Frontal cortex (tissue), 4 donors: Measurements from ENCODE around the gene RPUSD2. TPM values are rescaled to one million over a fixed set of nuclear protein-coding genes. Genes with fewer than 3 reads are reported as not detected.
"Not testable (repeated sequence)": the region's sequence is repeated elsewhere in the genome, so short reads cannot be mapped to it uniquely, and the experiment has no call there.

Source experiments
- DNase-seq, 2 donors: peaks; one replicate each; pipeline ENCODE4 v3.0.0; 2012; ENCODE audit warnings: low spot score in 2 of 2
- FAIRE-seq: peaks from 2 replicates; lab custom pipeline; 2012; peaks lifted over from hg19 to GRCh38; lab: Jason Lieb, UNC
- total RNA-seq: library from RNA; depleted of rRNA; stranded (reverse); fragments of >200 nt; gene quantifications from one replicate; pipeline ENCODE4 v1.2.3, GENCODE V29; 2014
- donor health status: control.
- donor health status: control.
- donor health status: control.

Gene RPUSD2
- total RNA-seq, 1 donor from 2014 or later, result 15.9 TPM

DNA sequence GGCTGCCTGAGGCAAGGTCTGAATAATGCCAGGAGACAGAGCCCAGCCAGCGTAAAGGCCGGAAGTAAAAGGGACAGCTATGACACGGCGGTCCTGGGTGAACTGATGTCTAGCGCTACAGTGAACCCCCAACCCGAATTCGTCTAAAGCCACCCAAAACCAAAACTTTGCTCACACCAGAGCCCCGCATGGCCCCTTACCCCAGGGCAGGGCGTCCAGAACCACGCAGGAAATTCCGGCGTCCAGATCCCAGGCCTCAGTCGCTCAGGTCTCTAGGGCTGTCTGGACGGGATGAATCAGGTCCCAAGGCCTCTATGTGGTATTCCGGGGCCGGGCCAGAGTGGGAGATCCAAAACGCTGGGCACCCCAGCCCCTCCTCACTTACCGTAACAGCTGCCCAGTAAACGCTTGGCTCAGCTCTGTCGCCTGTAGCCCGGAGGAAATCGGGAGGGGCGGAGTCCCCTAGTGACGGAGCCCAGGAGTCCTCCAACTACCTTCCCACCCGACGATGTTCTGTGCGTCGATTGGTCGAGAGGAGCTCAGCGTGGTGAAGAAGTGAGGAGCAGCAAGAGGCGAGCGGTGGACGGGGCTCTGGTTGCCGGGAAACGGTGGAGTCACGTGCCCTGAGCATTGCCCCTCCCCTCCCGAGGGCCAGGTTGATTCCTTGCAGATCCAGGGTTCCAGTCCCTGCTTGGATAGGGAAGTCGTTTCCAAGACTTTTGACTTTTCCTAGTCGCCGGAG lies 4.3 kb upstream of the RPUSD2 start, which contains the start of gene CCDC32:
Gene CCDC32 (minus strand): TSS at position 452 of the 742 bp plus-strand sequence. CDS start 2,027 bp downstream, outside the sequence.
- FAIRE-seq (peak; percentile 65), DNase-seq (peak; percentile 93 to 98)

DNA sequence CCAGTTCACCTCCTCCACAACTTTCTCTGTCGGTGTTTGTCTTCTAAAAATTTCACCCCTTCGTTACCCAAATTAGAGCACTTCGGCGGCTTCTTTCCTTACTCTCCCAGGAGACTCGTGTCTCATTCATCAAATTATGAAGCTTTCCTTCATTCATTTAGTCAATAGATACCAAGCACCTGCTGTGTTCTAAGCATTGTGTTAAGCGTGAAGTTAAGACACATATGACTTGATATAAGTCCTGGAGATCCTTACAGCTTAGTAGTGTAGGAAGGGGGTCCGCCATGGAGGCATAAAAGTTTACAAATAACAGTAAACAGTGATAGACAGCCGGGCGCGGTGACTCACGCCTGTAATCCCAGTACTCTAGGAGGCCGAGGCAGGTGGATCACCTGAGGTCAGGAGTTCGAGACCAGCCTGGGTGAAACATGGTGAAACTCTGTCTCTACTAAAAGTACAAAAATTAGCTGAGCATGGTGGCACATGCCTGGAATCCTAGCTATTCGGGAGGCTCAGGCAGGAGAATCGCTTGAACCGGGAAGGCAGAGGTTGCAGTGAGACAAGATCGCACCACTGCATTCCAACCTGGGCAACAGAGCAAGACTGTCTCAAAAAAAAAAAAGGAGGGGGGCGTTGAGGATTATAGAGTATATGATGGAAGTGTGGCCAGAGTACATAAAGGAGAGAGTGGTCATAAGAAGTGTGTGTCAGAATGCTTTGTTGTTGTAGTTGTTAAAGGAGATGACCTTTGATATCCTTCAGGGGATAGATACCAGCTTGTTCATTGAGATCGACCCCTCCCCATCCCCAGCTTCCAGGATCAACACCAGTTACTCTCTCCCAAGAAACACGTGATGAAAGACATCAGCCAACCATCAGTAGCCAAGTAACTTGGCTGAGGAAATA lies 3.5 kb upstream of the RPUSD2 start:
- FAIRE-seq (no peak), DNase-seq (no peak)

DNA sequence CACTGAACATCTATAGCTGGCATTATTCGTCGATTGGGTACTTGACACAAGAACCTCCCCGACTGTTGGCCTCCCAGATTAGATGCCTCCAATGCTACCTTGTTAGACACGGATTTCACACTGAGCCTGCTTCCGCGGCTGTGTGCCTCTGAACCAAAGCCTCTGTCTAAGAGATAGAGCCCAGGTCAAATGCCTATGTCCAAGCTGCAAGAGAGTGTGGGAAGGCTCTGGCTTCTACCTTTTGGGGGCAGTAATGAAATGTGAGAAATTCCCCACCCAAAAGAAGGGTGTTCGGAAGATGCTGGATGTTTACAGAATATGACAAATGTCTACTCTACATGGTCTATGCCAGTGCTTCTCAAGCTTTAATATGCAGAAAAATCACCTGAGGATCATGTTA lies 2.0 kb upstream of the RPUSD2 start:
- DNase-seq, result no peak
- no peak for FAIRE-seq

DNA sequence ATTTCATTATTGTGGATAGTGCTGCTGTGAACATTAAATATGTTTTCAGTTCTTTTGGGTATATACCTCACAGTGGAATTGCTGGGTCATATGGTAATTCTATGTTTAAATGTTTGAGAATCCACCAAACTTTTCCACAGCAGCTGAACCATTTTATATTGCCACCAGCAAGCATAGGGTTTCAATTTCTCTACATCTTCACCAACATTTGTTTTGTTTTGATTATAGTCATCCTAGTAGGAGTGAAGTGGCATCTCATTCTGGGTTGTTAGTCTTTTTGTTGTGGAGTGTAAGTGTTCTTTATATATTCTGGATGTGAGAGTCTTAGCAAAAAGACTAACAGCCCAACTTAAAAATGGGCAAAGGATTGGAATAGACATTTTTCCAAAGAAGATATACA lies 6.0 kb downstream of the RPUSD2 start:
- DNase-seq (no peak), FAIRE-seq (no peak)

DNA sequence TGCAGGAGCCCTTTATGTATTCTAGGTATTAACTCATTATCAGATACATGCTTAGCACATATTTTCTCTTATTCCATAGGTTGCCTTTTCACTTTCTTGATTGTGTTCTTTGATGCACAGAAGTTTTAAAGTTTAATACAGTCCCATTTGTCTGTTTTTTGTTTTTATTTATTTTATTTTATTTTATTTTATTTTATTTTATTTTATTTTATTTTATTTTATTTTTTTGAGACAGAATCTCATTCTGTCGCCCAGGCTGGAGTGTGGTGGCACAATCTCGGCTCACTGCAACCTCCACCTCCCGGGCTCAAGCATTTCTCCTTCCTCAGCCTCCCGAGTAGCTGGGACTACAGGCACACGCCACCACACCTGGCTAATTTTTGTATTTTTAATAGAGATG lies 7.8 kb downstream of the RPUSD2 start:
- not testable (repeated sequence) for DNase-seq, FAIRE-seq

DNA sequence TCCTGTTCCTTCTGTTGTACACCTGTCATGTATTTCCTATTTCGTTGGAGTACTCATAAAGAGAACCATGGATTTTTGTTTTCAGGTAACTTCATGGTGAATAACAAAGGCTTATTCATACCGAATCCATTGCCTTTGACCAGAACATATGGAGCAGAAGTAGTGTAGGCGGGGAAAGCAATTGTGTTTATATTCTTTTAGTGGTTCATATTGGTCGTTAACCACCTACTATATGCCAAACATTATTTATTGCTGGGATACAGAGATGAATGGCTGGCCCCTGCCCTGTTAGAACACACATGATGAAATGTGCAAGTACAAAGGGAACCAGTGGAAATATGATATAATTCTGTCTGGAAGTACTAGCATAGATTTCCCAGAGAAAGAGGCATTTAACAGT lies 9.8 kb downstream of the RPUSD2 start:
- FAIRE-seq (no peak), DNase-seq (no peak)

DNA sequence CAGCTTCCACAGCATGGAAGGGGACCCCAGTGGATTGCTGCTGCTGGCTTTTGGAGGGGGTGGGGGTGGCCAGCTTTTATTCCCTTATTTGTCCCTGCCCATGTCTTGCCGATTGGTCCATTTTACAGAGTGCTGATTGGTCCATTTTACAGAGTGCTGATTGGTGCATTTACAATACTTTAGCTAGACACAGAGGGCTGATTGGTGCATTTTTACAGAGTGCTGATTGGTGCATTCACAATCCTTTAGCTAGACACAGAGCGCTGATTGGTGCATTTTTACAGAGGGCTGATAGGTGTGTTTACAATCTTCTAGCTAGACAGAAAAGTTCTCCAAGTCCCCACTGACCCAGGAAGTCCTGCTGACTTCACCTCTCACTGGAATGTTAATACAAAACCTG lies 12.7 kb downstream of the RPUSD2 start:
- DNase-seq, FAIRE-seq: not testable (repeated sequence)

DNA sequence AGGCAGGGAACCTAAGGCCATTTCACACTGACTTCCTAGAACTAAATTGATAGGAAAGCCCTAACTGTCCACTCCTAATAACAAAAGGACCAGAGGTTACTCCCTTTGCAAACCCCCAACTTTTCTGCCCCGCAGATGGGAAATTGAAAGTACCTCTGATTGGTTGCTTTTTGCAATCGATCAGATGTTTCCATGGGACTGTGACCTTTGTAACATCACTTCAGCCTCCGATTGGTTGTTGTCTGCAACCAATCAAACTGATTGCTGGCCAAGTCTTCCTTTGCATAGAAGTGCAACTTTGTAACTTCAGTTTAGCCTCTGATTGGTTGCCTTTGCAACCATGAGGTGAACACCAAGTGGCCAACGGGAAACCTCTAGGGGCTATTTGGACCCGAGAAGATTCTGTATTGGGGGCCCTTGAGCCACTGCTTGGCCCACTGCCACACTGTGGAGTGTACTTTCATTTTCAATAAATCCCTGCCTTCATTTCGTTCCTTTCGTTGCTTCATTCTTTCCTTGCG lies 13.7 kb downstream of the RPUSD2 start:
- FAIRE-seq (no peak), DNase-seq (no peak)

DNA sequence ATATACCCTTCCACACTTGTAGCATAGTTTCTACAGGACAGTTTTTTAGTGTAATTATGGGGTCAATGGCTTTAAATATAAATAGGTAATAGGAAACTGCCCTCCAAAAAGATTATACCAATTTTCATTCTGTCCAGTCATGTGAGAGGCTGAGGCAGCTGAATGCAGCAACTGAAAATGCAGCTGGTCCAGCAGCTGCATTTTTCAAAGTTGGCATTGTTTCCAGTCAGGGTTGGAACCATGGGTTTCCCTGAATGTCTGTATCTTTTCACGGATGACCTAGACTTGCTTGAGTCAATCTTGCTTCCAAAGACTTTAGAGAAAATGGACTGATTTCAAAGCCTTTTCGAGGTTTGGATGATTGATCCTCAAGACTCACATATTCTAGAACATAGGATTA lies 15.1 kb downstream of the RPUSD2 start:
- DNase-seq (peak in 1 of 2 donors; percentile 27), FAIRE-seq (no peak)

DNA sequence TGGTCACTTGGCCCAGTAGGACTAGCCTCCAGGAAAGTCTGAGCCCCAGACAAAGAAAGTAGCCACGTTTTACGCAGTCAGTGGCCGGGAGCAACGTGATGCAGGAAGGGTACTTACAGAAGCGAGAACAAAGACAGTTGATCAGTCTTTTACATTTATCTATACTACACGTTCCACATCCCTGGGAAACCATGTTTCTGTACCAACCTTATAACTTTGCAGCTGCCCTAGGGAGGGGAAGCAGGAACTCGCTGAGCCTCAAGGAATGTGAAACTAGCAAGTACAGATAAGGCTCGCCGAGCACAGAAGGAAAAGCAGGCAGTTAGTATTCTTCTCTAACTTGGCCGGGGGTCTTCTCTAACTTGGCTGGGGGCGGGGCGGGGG lies 21.6 kb downstream of the RPUSD2 start:
- FAIRE-seq, result no peak
- DNase-seq, result no peak

DNA sequence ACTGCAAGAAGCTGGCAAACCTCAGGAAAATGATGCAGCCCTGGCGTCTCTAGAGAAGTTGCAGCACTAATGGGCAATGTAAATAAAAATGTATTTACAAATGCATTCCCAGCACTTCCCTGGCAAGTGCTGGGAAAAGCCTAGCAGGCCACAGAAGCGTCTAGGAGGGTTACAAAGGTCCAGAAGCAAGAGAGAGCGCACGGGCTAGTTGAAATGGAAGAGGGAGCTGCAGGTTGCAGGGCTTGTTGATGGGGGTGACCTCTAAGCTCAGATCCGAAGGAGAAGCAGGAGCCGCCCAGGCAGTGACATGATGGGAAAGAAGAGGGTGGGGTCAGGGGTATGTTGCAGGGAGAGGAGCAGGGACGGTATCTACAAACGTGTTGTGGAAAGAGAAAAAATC lies 22.3 kb downstream of the RPUSD2 start:
- FAIRE-seq (no peak), DNase-seq (no peak)

DNA sequence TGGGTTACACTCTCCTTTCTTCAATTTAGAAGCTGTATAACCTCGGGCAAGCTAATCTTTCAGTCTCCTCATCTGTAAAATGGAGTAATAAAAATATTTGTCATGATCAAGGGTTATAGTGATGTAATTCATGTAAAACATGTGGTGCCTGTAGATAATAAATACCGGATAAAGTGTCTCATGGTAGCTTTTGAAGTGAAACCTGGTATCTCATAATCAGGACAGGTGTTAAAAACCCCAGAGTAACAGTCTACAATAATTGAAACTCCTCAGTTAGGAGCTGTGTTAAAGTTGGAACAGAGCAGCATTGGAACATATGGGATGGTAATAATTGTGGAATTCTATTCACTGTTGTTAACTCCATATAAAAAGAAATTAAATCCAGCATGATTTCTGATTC lies 24.1 kb downstream of the RPUSD2 start:
- no peak for DNase-seq

DNA sequence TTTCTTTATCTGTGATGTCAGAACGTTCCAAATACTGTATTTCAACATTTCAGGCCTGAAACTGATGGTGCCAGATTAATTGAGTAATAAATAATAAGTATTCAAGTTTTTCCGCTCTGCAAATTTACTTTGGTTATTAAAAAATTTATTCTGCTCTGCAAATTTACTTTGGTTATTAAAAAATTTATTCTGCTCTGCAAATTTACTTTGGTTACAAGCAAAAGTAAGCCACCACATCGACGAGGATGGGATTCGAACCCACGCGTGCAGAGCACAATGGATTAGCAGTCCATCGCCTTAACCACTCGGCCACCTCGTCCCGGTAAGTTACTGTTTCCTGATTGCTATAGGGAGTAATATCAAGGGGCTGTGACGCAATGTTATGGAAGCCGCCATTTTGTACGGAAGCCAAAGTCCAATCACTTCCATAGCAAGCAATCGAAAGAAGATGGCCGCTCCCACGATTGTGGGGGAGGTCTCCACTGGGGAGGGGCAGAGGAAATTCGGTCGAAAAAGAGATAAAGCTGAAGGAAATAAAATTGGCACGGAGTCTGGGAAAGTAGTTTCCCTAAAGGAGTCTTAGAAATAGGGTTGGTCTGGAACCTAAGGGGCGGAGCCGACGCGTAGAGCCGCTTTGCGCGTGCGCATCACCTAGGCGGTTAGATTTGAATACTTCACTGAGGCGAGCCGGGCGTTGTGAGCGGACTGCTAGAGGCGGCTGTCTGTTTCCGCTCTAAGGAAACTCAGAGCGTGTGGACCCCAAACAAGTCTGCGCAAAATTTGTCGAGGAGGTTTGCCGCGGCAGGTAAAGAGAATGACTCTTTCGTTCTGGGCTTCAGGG lies 24.7 kb downstream of the RPUSD2 start, which contains the start of gene KNL1:
Gene KNL1 (plus strand): TSS at position 662 of the 841 bp plus-strand sequence. CDS start 8,683 bp downstream, outside the sequence.
- no peak for FAIRE-seq
- peak; percentile 79 to 87 for DNase-seq

More for the DNA sequence above, 24.1 kb downstream of the RPUSD2 start:
- FAIRE-seq, result no peak

DNA sequence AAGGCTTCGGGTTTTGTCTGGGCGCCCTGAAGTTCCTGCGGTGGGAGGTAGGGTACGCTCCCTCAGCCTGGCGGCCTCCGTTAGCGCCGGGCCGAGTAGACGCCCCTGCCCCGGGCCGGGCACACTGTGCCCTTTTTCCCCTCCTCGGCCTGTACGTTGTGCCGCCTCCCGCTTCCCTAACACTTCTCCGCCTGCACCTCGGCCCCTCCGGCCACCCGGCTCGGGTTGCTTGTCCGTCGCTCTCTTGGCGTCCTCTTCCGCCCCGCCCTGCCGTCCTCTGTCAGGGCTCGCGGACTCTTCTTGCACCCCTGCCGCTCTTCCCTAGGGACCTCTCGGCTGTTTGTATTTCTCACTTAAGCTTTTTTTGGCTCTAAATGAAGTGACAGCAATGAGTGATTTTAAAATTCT lies 25.3 kb downstream of the RPUSD2 start:
- DNase-seq (peak in 1 of 2 donors; percentile 22), FAIRE-seq (no peak)

DNA sequence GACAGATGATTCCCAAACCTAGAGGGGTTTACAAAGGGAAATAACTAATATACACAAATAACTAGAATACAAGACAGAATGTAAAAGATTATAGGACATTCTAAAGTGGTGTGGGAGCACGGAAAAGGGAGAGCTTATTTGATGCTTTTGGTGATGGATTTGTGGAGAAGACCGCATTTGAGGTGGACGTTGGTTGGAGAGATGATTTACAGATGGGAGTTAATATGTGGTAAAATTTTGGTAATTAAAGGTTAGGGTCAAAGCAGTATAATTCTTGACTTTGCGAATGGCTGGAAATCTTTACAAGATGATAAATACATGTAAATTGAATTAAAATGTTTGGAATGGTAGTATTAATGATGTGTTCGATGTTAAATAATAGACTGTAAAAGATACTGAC lies 26.1 kb downstream of the RPUSD2 start:
- no peak for FAIRE-seq

DNA sequence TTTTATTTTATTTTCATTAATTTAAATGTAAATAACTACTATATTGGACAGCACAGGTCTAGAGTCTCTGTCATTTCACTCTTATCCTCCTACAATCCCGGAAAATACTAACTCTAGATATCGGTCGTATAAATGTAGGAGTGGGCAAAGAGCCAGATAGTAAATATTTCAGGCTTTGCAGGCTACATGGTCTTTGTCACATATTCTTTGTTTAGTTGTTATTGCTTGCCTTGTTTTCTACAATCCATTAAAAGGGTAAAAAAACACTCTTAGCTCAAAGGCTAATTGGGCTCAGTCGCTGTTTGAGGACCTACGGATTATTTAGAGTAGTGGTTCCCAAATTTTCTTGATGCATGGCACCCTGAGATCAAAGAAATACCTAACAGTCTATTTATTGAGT lies 26.7 kb downstream of the RPUSD2 start:
- no peak for FAIRE-seq

More for the DNA sequence above, 26.1 kb downstream of the RPUSD2 start:
- no peak for DNase-seq

DNA sequence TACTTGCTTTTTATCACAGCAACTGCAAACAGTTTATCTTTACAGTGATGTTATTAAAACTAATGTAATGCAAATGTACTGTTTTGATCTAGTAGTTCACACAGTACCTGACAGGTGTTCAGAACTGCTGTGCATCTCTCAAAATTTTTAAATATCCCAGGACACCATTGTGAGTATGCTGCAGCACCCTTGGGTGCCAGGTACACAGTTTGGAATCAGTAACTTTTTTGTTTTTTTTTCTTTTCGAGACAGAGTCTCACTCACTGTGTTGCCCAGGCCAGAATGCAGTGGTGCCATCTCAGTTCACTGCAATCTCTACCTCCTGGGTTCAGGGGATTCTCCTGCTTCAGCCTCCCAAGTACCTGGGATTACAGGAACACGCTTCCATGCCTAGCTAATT lies 27.9 kb downstream of the RPUSD2 start:
- DNase-seq, result no peak
- FAIRE-seq, result no peak

More for the DNA sequence above, 26.7 kb downstream of the RPUSD2 start:
- no peak for DNase-seq

DNA sequence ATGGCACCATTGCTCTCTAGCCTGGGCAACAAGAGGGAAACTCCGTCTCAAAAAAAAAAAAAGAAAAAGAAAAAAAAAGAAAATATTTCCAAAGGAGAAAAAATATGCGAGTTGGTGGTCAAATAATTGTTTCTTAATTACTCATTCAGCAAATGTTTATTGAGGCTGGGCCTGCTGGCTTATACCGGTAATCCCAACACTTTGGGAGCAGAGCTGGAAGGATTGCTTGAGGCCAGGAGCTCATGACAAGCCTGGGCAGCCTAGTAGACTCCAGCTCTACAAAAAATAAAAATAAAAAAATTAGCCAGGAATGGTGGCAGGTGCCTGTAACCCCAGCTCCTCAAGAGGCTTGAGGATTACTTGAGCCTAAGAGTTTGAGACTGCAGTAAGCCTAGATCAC lies 29.0 kb downstream of the RPUSD2 start:
- FAIRE-seq (no peak), DNase-seq (no peak)

DNA sequence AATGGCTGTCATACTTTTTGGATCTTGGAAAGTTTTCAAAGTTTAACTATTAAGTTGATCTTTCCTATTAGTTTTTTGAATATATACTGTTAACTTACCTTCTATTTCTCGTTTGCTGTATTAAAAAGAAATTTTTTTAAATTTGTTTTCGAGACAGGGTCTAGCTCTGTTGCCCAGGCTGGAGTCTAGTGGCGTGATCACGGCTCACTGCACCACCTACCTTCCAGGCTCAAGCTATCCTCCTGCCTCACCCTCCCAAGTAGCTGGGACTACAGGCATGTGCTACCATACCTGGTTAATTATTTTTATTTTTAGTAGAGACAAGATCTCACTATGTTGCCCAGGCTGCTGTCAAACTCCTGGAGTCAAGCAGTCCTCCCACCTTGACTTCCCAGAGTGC lies 29.6 kb downstream of the RPUSD2 start:
- no peak for DNase-seq
- no peak for FAIRE-seq

DNA sequence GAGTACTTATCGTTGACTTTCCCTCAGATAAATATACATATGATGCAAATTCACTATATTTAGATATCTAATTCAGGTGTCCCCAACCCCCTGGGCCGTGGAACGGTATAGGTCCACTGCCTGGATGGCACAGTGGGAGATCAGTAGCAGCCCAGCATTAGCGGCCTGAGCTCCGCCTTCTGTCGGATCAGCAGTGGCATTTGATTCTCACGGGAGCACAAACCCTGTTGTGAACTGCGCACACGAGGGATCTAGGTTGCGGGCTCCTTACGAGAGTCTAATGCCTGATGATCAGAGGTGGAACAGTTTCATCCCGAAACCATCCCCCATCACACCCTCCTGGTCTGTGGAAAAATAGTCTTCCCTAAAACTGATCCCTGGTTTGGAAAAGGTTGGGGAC lies 31.9 kb downstream of the RPUSD2 start:
- FAIRE-seq (no peak), DNase-seq (no peak)
